Stimulated activated CD8-positive, alpha-beta memory T cell treated with anti-CD3 and anti-CD28 coated beads, Interleukin-15, amount 100 ng/mL, for 1 hour (primary cell): ENCODE results near the gene MILR1.
"Not testable (repeated sequence)": the region's sequence is repeated elsewhere in the genome, so short reads cannot be mapped to it uniquely, and the experiment has no call there.

Experiments used
- DNase-seq: peaks from one replicate; pipeline ENCODE4 v3.0.0-alpha.2; 2020; ENCODE audit warnings: low read depth

Gene MILR1

DNA sequence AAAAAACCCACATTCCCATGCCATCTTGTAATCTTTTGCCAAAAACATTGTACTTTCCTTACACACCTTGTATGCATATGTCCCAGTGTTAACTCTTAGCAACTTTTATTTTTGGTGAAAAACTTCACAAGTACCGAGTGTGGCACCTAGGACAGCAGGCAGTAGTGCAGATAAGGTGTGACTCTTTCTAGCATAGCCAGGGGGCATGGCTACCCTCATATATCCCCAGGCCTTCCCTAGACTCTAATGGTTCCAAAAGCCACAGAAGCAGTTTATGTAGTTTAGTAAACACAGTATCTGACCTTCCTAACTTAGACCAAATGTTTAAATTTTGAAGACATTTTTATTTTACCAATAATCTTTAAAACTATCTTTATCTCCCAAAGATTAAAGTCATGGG is 20.5 kb upstream of the MILR1 start:
- DNase-seq: no peak

DNA sequence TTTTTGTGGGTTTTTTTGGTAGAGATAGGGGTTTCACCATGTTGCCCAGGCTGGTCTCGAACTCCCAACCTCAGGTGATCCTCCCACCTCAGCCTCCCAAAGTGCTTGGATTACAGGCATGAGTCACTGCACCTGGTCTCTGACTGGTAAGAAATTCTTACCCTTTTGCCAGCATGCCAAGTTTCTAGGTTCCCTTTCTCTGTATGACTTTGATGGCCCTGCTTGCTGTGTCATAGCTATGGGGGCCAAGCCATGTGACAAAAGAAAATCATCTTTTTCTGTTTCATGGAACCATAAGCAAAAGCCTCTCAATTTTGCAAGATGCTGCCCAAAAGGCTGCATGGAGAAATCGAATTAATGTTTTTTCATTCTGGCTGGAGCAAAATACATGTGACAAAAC is 18.9 kb upstream of the MILR1 start:
- DNase-seq: not testable (repeated sequence)

- DNase-seq: no peak
Measured at GRCh38 chr17:64431534-64431933, 17.4 kb upstream of the MILR1 start.

GRCh38 chr17:64437944-64438525 is 10.9 kb upstream of the MILR1 start:
- no peak for DNase-seq

DNA sequence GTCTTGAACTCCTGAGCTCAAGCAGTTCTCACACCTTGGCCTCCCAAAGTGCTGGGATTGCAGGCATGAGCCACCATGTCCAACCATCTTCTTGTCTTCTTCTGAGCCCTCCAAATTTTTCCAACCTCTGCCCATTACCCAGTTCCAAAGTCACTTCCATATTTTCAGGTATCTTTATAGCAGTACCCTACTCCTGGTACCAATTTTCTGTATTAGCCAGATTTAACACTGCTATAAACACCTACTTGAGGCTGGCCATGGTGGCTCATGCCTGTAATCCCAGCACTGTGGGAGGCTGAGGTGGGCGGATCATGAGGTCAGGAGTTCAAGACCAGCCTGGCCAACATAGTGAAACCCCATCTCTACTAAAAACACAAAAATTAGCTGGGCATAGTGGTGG is 9.4 kb upstream of the MILR1 start:
- not testable (repeated sequence) for DNase-seq

DNA sequence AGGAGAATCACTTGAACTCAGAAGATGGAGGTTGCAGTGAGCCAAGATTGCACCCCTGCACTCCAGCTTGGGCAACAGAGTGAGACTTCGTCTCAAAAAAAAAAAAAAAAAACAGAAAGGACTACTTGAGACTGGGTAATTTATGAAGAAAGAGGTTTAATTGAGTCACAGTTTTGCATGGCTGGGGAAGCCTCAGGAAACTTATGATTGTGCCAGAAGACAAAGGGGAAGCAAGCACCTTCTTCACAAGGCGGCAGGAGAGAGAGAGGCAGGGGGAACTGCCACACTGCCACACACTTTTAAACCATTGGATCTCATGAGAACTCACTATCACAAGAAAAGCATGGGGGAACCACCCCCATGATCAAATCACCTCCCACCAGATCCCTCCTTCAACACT is 9.0 kb upstream of the MILR1 start:
- DNase-seq: no peak

DNA sequence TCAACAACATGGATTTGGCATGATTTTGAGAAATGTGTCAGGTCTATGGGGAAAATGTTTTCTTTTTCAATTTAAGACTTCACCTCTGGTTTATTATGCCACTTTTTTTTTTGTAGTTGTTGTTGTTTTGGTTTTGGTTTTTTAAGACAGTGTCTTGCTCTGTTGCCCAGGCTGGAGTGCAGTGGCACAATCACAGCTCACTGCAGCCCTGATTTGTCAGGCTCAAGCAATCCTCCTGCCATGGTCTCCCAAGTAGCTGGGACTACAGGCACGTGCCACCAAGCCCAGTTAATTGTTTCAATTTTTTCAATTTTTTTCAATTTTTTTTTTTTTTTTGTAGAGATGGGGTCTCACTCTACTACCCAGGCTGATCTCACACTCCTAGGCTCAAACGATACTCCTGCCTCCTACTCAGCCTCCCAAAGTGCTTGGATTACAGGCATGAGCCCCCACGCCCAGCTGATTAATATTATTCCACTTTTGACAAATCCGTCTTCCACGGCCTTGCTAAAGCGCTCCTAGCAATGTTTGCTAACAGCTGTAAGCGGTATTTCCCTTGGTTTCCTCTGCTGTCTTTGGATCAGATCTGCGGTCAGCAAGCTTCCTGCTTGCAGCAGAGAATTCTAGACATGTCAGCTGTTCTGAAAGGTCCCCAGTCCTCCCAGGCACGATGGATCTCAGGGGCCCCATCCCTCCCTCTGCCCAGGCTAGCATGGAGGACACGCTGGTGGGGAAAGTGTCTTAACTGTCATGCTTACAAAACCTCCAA is 7.0 kb upstream of the MILR1 start:
- DNase-seq: no peak

DNA sequence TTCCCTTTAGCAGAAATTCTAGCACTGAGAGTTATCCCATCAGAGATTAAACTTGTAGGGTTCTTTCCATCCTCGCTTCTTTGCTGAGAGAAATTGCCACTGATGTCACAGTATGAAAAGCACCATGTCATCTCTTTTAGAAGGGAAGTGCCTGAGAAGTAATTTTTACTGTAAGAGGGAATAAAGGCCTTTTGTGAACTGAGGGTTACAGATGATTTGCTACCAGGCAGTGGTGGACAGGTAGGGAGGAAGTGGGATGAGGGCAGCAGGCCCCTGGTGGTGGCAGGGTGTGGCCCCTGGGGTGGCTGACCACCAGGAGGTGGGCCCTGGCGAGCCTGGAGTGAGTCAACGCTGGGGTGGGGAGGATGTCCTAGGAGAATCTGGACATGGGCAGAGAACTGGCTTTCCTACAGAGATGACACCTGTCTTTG is 6.4 kb upstream of the MILR1 start:
- DNase-seq: no peak

DNA sequence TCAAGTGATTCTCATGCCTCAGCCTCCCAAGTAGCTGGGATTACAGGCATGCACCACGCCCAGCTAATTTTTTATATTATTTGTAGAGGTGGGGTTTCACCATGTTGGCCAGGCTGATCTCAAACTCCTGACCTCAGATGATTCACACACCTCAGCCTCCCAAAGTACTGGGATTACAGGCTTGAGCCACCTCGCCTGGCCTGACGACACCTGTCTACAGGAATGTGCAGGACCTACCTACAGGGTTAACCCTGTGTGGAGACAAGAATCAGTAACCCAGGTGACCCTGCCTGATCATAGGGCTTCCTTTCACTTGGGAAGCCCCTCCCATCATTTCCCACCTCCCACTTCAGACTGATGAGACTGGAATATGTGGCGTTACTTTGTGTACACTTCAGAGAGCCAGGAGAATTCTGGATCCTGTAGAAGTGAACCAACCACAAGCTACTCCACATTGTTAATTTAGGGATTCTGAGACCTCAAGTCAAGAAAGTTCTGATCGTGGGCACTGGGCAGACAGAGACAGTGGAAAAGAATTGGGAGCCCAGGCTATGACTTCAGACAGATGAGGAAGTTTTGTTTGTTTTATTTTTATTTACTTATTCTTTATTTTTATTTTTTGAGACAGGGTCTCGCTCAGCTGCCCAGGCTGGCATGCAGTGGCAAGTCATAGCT is 5.7 kb upstream of the MILR1 start:
- no peak for DNase-seq

DNA sequence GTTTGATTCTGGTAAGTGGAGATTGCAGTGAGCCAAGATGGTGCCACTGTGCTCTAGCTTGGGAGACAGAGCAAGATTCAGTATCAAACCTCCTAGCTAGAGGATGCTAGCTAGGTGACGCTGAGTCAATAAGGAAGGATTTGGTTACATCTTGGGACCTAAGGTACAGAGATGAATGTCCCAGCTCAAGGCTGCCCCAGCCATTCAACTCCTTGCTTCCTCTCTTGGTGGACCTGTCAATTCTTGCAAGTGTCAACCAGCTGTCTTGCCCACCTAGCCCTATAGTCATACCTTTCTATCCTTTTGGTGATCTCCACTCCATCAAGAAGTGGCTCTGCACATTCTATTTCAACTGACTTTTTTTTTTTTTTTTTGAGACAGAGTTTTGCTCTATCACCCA is 1.4 kb upstream of the MILR1 start:
- DNase-seq: no peak

GRCh38 chr17:64449545-64449944 is 630 bp downstream of the MILR1 start:
- DNase-seq: no peak

GRCh38 chr17:64455993-64456885 is 7.3 kb downstream of the MILR1 start:
- DNase-seq: no peak

- DNase-seq: no peak
Measured at GRCh38 chr17:64457156-64457555, 8.2 kb downstream of the MILR1 start.

- DNase-seq: no peak
Measured at GRCh38 chr17:64458756-64459155, 9.8 kb downstream of the MILR1 start.

- no peak for DNase-seq
Measured at GRCh38 chr17:64459284-64459747, 10.4 kb downstream of the MILR1 start.

GRCh38 chr17:64459818-64460217 is 10.9 kb downstream of the MILR1 start:
- not testable (repeated sequence) for DNase-seq

DNA sequence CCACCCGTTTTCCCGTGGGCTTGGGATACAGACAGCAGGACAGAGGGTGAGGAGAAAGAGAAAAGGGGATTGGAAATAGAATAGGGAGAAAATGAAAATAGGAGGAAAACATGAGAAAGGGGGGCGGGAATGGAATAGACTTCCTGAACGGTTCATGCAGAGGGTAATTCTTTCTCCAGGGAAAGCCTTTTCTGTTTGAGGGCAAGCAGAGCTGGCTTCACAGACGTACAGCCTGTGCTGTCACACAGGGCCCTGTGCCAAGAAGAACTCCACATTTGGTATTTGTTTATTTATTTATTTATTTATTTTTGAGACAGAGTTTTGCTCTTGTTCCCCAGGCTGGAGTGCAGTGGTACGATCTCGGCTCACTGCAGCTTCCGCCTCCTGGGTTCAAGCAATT is 12.0 kb downstream of the MILR1 start:
- no peak for DNase-seq

DNA sequence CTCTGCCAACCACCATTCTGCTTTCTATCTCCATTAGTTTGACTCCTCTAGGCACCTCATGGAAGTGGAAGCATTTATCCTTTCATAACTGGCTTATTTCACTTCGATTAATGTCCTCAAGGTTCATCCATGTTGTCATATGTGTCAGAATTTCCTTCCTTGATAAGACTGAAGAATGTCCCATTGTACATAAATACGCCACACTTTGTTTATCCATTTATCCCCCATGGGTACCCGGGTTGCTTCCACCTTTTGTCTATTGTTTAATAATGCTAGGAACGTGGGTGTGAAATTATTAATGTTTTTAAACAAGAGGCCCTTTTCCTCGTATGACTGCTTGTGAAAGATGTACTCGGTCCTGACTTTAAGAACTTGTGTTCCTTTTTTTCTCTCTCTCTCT is 12.9 kb downstream of the MILR1 start:
- no peak for DNase-seq

GRCh38 chr17:64466019-64466735 is 17.3 kb downstream of the MILR1 start:
- no peak for DNase-seq

- not testable (repeated sequence) for DNase-seq
Measured at GRCh38 chr17:64466834-64467233, 17.9 kb downstream of the MILR1 start.

GRCh38 chr17:64470625-64471024 is 21.7 kb downstream of the MILR1 start:
- no peak for DNase-seq

DNA sequence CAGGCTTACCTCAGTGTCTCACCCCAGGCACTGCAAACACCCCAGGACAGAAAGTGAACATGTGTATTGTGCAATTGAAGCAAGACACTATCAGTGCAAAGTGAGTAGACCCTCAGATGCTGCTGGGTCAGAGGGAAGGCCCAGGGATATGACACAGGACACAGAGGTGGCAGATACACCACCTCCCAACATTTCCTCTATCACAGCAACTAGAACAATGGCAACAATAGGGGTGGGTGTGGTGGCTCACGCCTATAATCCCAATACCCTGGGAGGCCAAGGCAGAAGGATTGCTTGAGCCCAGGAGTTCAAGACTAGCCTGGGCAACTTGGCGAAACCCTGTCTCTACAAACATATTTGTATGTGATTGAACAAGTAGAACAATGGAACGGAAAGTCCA is 22.5 kb downstream of the MILR1 start:
- no peak for DNase-seq
